ENCODE results near the gene HHAT. TPM values are rescaled to one million over a fixed set of nuclear protein-coding genes. Genes with fewer than 3 reads are reported as not detected.

The HHAT gene
- total and polyA plus RNA-seq, 9 of the 15 experiments (the other 6 are each of a cell fraction or from before 2014, with no cell fraction given) = 0.07 to 0.16 (median 0.13) TPM; not detected in 1

- TF ChIP-seq ZMIZ1 (IDR thresholded peaks at IDR 0.05; ENCODE audit: low read depth in 2 of 2, low read length in 2 of 2) = no peak
Measured at GRCh38 chr1:210652329-210652954, 323.7 kb downstream of the HHAT start (continued).

- H3K4me1 ChIP-seq (replicated peaks in 1 of 2; ENCODE audit: control insufficient read depth in 2 of 2, insufficient read depth in 2 of 2, low read length in 2 of 2) = no peaks in the 10 kb centered on the region
- no peaks in the 10 kb centered on the region; a peak in 1 of 5 replicates for H3K27me3 ChIP-seq (ENCODE audit: control insufficient read depth in 2 of 2, insufficient read depth in 2 of 2, low read length in 2 of 2)
- H3K4me3 ChIP-seq = no peak overlapping the region
- no peaks in the 10 kb centered on the region for H3K9me1 ChIP-seq (ENCODE audit: control insufficient read depth, insufficient read depth, low read length)
- H3K79me2 ChIP-seq (ENCODE audit: control insufficient read depth, insufficient read depth, low read length) = no peaks in the 10 kb centered on the region
- ATAC-seq = no peak
- 3% methylated on average over 6 of the region's 6 CpGs for WGBS (ENCODE audit: insufficient coverage, low coverage, missing lambda C conversion rate)
- TF ChIP-seq MBD1 (CRISPR knock-in tag; IDR thresholded peaks at IDR 0.05) (no peak), XRCC3 (IDR thresholded peaks at IDR 0.05) (no peak)
- H3K27ac ChIP-seq (ENCODE audit: extremely low read depth, low read depth, low read length) = no peak overlapping the region
- peak; percentile 92 for FAIRE-seq
- DNase-seq (ENCODE audit: extremely low read depth in 1 of 4, low spot score in 3 of 4) = no peak
- no peak overlapping the region for H3K4me2 ChIP-seq (ENCODE audit: insufficient read depth, low read length)
- H3K36me3 ChIP-seq (ENCODE audit: control insufficient read depth, insufficient read depth, low read length) = no peaks in the 10 kb centered on the region
- in situ Hi-C loops (cut with MboI) (no loop called here), intact Hi-C loops (cut with micrococcal nuclease) (no loop called here)
- H4K20me1 ChIP-seq (replicated peaks; ENCODE audit: control insufficient read depth, insufficient read depth, low read length) = no peaks in the 10 kb centered on the region
- ChIA-PET POLR2A (no interaction called here), CTCF (ENCODE audit: low intra/inter-chr PET ratio) (no interaction called here)
- no peak overlapping the region for H2AFZ ChIP-seq (ENCODE audit: low read depth, low read length)
- peaks cover 4% of the 10 kb centered on the region for H3K9me3 ChIP-seq (replicated peaks; ENCODE audit: control insufficient read depth, insufficient read depth, low read depth, low read length)
- BruUV-seq (replicated peaks) = no TSS peak
- H3K9ac ChIP-seq (ENCODE audit: insufficient read depth in 1 of 2, low read depth in 2 of 2, low read length in 2 of 2) = no peak overlapping the region
Measured at GRCh38 chr1:210653771-210654170, 325.1 kb downstream of the HHAT start.
